GM23338 (cell line): ENCODE data around the gene ATF5. TPM values are rescaled to one million over a fixed set of nuclear protein-coding genes. Genes with fewer than 3 reads are reported as not detected.

Experiments
- ATAC-seq: fragments of 200-7000 bp; cut with Tn5 transposase; 3 replicates; pipeline ENCODE4 v1.9.1; 2020
- DNase-seq: peaks from one replicate; pipeline ENCODE4 v3.0.0-alpha.2; 2015; ENCODE audit warnings: low spot score
- H2AFZ ChIP-seq: fragments of 200-600 bp; sonication (generic); 2 replicates; pipeline ENCODE4 v1.8.0; 2016; ENCODE audit warnings: antibody characterized with exemption, mild to moderate bottlenecking, moderate library complexity
- H3F3A ChIP-seq: fragments of 200-600 bp; sonication (generic); replicated peaks from 2 replicates; pipeline ENCODE4 v1.8.0; 2017; ENCODE audit warnings: antibody characterized with exemption, mixed run types, low read depth
- H3K27ac ChIP-seq: fragments of 200-600 bp; sonication (generic); 2 replicates; pipeline ENCODE4 v1.6.1; 2016; ENCODE audit warnings: low read depth
- H3K27me3 ChIP-seq: fragments of 200-600 bp; sonication (generic); 2 replicates; pipeline ENCODE4 v1.8.0; 2016; ENCODE audit warnings: mild to moderate bottlenecking, mixed run types, moderate library complexity; ENCODE audit not compliant: insufficient read depth
- H3K36me3 ChIP-seq: fragments of 200-600 bp; sonication (generic); 2 replicates; pipeline ENCODE4 v1.8.0; 2016; ENCODE audit warnings: mild to moderate bottlenecking; ENCODE audit not compliant: insufficient read depth
- H3K4me1 ChIP-seq: fragments of 200-600 bp; sonication (generic); 2 replicates; pipeline ENCODE4 v1.8.0; 2016; ENCODE audit warnings: mild to moderate bottlenecking, moderate library complexity; ENCODE audit not compliant: insufficient read depth
- H3K4me2 ChIP-seq: fragments of 200-600 bp; sonication (generic); 2 replicates; pipeline ENCODE4 v1.7.1; 2017; ENCODE audit warnings: mixed run types
- H3K4me3 ChIP-seq: fragments of 200-600 bp; sonication (generic); 2 replicates; pipeline ENCODE4 v1.6.1; 2016; ENCODE audit warnings: mixed run types
- H3K79me2 ChIP-seq: fragments of 200-600 bp; sonication (generic); replicated peaks from 2 replicates; pipeline ENCODE4 v1.8.0; 2017; ENCODE audit warnings: mild to moderate bottlenecking; ENCODE audit not compliant: insufficient read depth
- H3K9me2 ChIP-seq: fragments of 200-600 bp; sonication (generic); 2 replicates; pipeline ENCODE4 v1.8.0; 2017; ENCODE audit not compliant: insufficient read depth
- H4K20me1 ChIP-seq: fragments of 200-600 bp; sonication (generic); replicated peaks from 2 replicates; pipeline ENCODE4 v1.8.0; 2017; ENCODE audit warnings: mild to moderate bottlenecking; ENCODE audit not compliant: insufficient read depth
- H3K27ac Mint-ChIP-seq: 2 replicates; pipeline ENCODE4 v1.8.0; 2020; ENCODE audit warnings: inconsistent platforms, mild to moderate bottlenecking, moderate library complexity, mixed read lengths
- H3K27me3 Mint-ChIP-seq: 3 replicates; pipeline ENCODE4 v1.8.0; 2022; ENCODE audit warnings: low read depth, mild to moderate bottlenecking, moderate library complexity, mixed read lengths, inconsistent platforms; ENCODE audit not compliant: insufficient read depth, poor library complexity
- H3K36me3 Mint-ChIP-seq: 3 replicates; pipeline ENCODE4 v1.8.0; 2021; ENCODE audit warnings: low read depth, mild to moderate bottlenecking, inconsistent platforms, moderate library complexity, mixed read lengths
- H3K4me1 Mint-ChIP-seq: 3 replicates; pipeline ENCODE4 v1.8.0; 2020; ENCODE audit warnings: mild to moderate bottlenecking, inconsistent platforms, mixed read lengths
- H3K4me3 Mint-ChIP-seq: 3 replicates; pipeline ENCODE4 v1.8.0; 2021; ENCODE audit warnings: moderate library complexity, mild to moderate bottlenecking, inconsistent platforms, mixed read lengths
- H3K9me3 Mint-ChIP-seq: 3 replicates; pipeline ENCODE4 v1.8.0; 2020; ENCODE audit warnings: moderate library complexity, mild to moderate bottlenecking, inconsistent platforms, mixed read lengths
- CREB1 ChIP-seq: fragments of 250-450 bp; sonication (Bioruptor Pico); IDR thresholded peaks from 2 replicates; pipeline ENCODE4 v1.5.0; 2020; ENCODE audit warnings: low read depth, mild to moderate bottlenecking, moderate library complexity
- EZH2 ChIP-seq: fragments of 200-600 bp; sonication (generic); IDR thresholded peaks from one replicate; pipeline ENCODE4 v1.8.0; 2017; ENCODE audit warnings: antibody characterized with exemption, mild to moderate bottlenecking, low read depth; ENCODE audit not compliant: unreplicated experiment
- REST ChIP-seq: IDR thresholded peaks from one replicate; pipeline ENCODE4 v1.6.1; 2018; ENCODE audit warnings: antibody characterized with exemption; ENCODE audit not compliant: unreplicated experiment
- ZNF331 ChIP-seq: fragments of 250-450 bp; sonication (Bioruptor Pico); IDR thresholded peaks from 2 replicates; pipeline ENCODE4 v1.5.0; 2020; ENCODE audit warnings: low read depth, mild to moderate bottlenecking, moderate library complexity
- ZNF462 ChIP-seq: fragments of 250-450 bp; sonication (Bioruptor Pico); IDR thresholded peaks from 2 replicates; pipeline ENCODE4 v1.5.0; 2020; ENCODE audit warnings: mild to moderate bottlenecking, moderate library complexity
- polyA plus RNA-seq: library from polyadenylated mRNA; unstranded; fragments of >200 nt; fragmentation: Nextera tagmentation; extraction: Ambion mirVana; gene quantifications from 2 replicates; pipeline ENCODE4 v1.2.1, GENCODE V29; 2016
- total RNA-seq: library from RNA; depleted of rRNA; stranded (reverse); fragments of >200 nt; shearing (Covaris generic); gene quantifications from 2 replicates; pipeline ENCODE4 v1.2.3, GENCODE V29; 2014

Gene ATF5
- total and polyA plus RNA-seq, 2 experiments from 2014 or later = 7.4 to 9.6 TPM

- TF ChIP-seq ZNF462 (CRISPR knock-in tag) = no peak
- no peak for TF ChIP-seq REST
- no peak for TF ChIP-seq EZH2
Observed at GRCh38 chr19:49880162-49880869, 48.7 kb upstream of the ATF5 start (continued).

GRCh38 chr19:49881186-49881585 lies 47.8 kb upstream of the ATF5 start:
- Histone ChIP-seq H3K9me2 (no peaks in the 10 kb centered on the region), H3K4me3 (no peak overlapping the region), H3K79me2 (peaks cover 19% of the 10 kb centered on the region), H3K27ac (no peak overlapping the region), H4K20me1 (peaks cover 8% of the 10 kb centered on the region), H3K4me2 (no peak overlapping the region), H3K27me3 (no peaks in the 10 kb centered on the region), H3K4me1 (peaks cover 9% of the 10 kb centered on the region; the same call in 1 of the 2 replicates), H3K36me3 (peaks cover 39% of the 10 kb centered on the region), H3F3A (peaks cover 15% of the 10 kb centered on the region; the same call in 1 of the 2 replicates), H2AFZ (no peak overlapping the region)
- Mint-ChIP-seq H3K36me3 (peaks cover 68% of the 10 kb centered on the region), H3K27ac (no peak overlapping the region), H3K27me3 (peaks cover 10% of the 10 kb centered on the region), H3K4me3 (no peak overlapping the region; the same call in 2 of the 3 replicates), H3K9me3 (peaks cover 3% of the 10 kb centered on the region; the same call in 1 of the 3 replicates), H3K4me1 (peaks cover 17% of the 10 kb centered on the region; the same call in 2 of the 3 replicates)
- DNase-seq (no peak), ATAC-seq (no peak)
- TF ChIP-seq ZNF331 (CRISPR knock-in tag) (no peak), CREB1 (CRISPR knock-in tag) (no peak)
